ENCODE results near the gene ODF2L.

GRCh38 chr1:86429835-86430234, 33.7 kb upstream of the ODF2L start:
- no peak for TF ChIP-seq CTCF (IDR thresholded peaks at IDR 0.05)
- TF ChIP-seq POLR2A (IDR thresholded peaks at IDR 0.05), result no peak

Measured in thyroid gland (tissue), 4 donors.